ENCODE measurements around the gene CUL3.
"Not testable (repeated sequence)": the region's sequence is repeated elsewhere in the genome, so short reads cannot be mapped to it uniquely, and the experiment has no call there.

Gene CUL3

DNA sequence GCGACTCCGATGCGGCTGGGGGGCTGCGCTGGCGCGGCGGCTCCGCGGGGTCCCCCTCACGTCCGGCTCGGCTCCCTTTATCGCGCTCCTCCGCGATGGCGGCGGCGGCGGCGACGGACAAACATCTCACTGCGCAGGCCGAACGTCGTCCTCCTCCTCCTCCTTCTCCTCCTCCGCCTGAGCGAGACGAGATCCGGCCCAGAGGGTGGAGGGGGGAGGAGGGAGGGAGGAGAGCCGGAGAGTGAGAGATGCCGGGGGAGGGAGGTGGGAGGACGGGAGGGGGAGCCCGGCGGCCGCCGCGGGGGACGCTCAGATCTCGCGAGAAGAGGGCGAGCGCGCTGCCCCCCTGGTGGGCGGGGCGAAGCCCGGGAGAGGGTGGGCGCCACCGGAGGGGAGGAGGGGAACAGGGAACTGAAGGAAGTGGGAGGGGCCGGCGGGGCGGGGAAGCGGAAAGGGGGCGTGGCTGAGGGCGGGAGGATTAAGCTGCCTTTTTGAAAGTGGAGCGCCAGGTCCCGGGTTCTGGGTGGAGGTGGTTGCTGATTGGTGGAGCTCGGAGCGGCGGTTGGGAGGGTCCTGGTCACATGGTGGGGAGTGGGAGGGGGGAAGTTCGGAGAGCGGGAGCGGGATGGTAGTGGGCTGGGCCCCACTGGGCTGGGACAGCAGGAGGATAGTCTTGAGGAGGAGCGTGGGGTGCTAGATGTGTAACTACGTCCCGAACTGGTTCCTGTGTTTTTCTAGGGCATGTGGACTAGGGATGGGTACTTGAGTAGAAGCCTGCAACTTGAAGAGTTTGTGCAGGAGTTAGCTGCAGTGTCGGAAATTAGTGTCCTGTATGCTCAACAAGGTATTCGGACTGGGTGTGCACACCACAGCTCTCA, at the start of gene CUL3:
TSS of gene CUL3 (minus strand) at position 153 of the 878 bp plus-strand sequence. CDS start 354 bp downstream, outside the sequence.
- peak; percentile 98 for DNase-seq

DNA sequence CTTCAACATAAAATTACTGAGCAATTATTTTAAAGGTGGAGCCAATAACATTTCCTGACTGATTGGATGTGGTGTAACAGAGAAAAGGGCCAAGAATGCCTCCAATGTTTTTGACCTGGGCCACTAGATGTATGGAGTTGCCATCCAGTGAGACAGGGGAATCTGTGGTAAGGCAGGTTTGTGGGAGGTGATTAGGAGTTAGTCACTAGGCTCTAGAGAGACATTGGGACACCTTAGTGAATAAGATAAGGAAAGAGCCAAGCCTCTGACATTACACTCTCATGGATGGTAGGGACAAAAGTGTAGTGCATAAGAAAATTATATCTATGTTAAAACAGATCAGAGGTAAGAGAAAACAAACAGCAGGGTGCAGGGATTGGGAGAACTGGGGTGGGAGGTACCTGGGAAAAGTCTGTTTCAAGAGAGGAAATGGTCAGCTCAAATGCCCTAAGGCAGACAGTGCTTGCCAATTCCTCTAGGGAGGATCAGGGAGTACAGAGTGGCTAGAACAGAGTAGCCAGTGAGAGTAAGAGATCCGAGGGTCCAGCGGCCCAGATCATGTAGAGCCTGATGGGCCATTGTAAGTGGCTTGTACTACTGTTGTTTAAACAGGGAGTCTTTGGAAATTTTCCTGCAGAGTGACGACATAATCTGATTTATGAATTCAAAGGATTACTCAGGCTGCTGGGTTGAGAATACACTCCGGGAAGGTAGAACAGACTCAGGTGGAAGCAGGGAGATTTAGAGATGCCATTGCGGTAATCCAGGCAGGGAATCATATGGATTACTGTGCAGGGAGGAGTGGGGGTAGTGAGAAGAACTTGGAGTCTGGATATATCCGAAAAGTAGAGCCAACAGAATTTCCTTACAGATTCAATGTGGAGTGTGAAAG, 45.7 kb upstream of the CUL3 start:
- DNase-seq: no peak

- DNase-seq: no peak
Measured at GRCh38 chr2:224628416-224628815, 43.3 kb upstream of the CUL3 start.

DNA sequence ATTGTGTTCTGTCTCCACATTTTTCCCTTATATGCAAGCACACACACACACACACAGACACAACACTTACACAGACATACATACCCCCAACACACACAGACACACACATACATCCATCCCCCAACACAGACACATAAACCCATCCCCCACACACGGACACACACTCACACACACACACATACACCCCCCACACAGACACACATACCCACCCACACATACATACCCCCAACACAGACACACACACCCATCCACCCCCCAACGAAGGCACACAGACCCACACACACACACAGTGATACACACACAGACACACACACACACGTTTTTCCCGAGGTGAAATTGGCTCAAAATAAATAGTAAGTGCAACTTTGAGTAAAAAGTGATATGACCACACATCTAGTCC, 41.6 kb upstream of the CUL3 start:
- no peak for DNase-seq

DNA sequence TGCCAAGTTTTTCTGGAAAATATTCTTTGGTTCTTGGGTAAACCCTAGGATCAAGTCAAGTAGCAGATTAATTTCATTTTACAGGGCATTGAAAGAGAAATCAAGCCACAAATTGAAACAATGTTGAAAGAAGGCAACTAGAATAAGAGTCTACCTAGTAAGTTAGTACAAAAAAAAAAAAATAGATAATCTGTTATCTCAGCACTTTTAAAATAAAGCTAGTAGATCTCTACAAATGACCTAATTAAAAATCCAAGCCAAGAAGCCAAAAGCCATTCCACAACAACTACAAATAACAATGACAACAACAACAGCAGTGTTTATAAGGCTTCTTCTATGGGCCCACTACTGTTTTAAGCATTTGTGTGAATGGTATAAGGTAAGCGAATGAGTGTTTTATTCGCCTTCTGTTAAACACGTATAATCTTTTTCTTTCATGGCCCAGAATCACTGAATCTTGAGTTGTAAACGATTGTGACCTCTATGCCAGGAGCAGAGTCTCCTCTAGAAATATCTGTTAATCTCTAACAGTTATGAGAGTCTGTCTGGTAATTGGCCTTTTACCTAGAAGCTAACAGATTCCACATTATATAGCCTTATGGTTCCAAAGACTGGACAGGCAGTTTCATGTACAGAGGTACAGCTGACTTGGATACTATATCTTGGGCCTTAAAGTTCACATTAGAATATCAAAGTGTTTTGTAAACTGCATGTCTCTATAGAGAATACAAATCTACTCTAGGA, 28.6 kb upstream of the CUL3 start:
- no peak for DNase-seq

- no peak for DNase-seq
Measured at GRCh38 chr2:224612578-224612977, 27.4 kb upstream of the CUL3 start.

- DNase-seq: no peak
Measured at GRCh38 chr2:224611938-224612337, 26.8 kb upstream of the CUL3 start.

GRCh38 chr2:224608104-224608503, 22.9 kb upstream of the CUL3 start:
- DNase-seq: no peak

DNA sequence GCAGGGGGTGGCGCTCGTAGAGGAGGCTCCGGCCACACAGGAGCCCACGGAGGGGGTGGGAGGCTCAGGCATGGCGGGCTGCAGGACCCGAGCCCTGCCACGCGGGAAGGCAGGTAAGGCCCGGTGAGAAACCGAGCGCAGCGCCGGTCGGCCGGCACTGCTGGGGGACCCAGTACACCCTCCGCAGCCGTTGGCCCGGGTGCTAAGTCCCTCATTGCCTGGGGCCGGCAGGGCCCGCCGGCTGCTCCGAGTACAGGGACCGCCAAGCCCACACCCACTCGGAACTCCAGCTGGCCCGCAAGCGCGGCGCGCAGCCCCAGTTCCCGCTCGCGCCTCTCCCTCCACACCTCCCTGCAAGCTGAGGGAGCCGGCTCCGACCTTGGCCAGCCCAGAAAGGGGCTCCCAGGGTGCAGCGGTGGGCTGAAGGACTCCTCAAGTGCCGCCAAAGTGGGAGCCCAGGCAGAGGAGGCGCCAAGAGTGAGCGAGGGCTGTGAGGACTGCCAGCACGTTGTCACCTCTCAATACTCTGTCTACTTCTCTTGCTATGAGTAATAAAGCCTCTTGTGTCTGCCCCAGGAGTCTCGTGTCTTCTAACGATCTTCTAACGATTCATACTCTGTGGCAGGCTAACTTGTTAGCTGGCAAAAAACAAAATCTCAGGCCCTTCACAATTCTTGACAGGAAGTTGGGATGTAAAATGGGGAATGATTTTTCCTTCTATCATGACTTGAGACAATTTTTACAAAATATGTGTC, 18.8 kb upstream of the CUL3 start:
- DNase-seq: not testable (repeated sequence)

GRCh38 chr2:224602778-224603375, 17.7 kb upstream of the CUL3 start:
- not testable (repeated sequence) for DNase-seq

DNA sequence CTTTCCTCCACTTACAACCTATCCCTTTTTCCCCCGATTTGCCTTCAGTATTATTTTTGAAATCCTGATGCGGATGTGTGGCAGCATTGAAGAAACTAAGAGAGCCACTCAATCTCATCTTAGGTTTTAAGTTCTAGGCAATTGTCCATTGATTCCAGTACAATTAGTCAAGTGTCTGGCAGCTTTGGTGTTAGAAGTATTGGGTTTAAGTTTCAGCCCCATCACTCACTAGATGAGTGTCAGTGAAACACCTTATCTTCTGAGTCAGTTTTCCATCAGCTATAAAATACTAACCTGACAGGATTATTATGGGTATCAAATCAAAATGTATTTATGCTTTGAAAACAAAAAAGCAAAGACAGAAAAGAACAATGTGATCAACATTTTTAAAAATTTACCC, 16.8 kb upstream of the CUL3 start:
- DNase-seq: no peak

- DNase-seq: no peak
Measured at GRCh38 chr2:224598678-224599077, 13.5 kb upstream of the CUL3 start.

- no peak for DNase-seq
Measured at GRCh38 chr2:224596289-224596688, 11.1 kb upstream of the CUL3 start.

DNA sequence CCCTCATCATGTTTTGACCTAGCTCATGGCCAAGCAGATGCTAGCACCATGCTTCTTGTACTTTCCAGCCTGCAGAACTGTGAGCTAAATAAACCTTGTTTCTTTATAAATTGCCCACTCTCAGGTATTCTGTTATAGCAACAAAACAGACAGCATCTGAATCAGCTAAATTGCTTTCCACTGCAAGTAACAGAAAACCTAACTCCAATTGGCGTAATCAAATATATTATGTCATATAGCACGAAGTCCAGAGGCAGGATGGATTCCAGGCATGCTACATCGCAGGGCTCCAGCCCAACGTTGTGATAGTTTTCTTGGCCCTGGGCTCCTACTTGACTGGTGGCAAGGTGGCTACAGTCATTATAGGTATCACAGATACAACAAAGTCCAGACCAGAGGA, 10.4 kb upstream of the CUL3 start:
- DNase-seq: no peak

DNA sequence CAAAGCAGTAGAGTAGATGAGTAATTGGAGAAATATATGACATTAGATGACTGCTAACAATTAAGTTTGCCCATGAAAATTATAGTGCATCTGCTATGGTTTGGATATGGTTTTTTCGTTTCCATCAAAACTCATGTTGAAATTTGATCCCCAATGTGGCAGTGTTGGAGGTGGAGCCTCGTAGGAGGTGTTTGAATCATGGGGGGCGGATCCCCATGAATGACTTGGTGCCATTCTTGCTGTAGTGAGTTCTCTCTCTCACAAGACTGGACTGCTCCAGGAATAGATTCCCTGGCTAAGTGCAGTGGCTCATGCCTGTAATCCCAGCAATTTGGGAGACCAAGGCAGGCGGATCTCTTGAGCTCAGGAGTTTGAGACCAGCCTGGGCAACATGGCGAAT, 9.7 kb upstream of the CUL3 start:
- no peak for DNase-seq

DNA sequence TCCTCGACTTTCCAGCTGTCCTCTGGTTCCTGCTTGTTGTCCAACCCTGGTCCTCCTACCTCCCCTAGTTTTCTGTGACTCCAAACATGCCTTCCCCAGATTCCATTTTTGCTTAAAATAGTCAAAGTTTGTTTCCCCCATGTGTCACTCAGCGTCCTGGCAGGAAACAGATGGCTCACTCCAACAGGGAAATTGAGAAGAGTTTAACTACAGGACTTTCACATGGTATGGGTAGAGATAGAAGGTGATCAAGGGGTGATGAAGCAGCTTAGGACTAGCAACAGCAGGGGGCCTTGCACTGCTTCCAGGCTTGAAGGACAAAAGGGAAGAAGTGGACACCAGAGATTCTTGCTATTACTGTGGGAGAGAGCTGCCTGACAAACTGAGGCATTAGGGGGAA, 6.1 kb upstream of the CUL3 start:
- no peak for DNase-seq

DNA sequence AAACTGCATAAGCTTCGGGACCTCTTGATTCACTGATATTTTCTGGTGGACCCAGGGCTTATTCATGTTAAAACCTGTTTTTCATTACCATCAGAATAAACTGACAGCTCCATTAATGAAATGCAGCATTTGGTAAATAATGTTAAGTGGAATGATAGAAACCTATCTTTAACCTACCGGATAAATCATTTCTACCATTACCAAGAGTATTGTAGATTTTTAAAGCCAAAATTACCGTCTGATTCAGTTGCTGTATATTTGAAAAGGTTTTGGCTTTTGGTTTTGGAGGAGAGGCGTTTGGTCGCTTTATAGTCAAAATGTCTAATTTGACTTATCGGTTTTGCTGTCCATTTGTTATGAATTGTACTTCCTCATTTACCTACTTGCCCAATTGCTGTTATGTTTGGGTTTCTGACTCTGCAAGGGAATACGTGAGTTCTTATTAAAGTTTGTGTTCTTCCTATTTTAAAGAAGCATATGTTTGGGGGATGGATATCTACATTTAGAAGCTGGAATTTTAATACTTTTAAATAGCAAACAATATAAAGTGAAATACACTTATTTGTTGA, 1.0 kb upstream of the CUL3 start:
- no peak for DNase-seq

GRCh38 chr2:224584785-224585210, 365 bp downstream of the CUL3 start:
- DNase-seq: peak; percentile 50

GRCh38 chr2:224584111-224584784, 915 bp downstream of the CUL3 start:
- peak; percentile 17 for DNase-seq

- not testable (repeated sequence) for DNase-seq
Measured at GRCh38 chr2:224583033-224583432, 2.1 kb downstream of the CUL3 start.

DNA sequence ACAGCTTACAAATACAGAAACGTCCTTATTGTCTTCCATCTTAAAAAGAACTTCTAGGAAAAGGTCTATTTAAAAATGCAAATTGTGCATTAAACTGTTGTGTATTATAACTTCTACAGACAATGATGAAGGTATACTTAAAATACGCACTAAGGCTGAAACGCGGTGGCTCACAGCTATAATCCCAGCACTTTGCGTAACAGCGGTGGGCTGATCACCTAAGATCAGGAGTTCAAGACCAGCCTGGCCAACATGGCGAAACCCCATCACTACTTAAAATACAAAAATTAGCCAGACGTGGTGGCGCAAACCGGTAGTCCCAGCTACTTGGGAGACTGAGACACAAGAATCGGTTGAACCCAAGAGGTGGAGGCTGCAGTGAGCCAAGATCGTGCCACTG, 4.9 kb downstream of the CUL3 start:
- no peak for DNase-seq
